Mucosa of rectum (tissue), 2 donors: Measurements from ENCODE around the gene SF3A2.

ENCODE experiments used
- H3K27ac ChIP-seq, 2 donors: one replicate each; pipeline ENCODE4 v1.7.0; 2013; ENCODE audit warnings: inconsistent platforms in 2 of 2, low read depth in 2 of 2, low read length in 2 of 2
- H3K27me3 ChIP-seq, 2 donors: one replicate each; pipeline ENCODE4 v1.7.0; 2013; ENCODE audit warnings: low read length in 2 of 2; ENCODE audit not compliant: control insufficient read depth in 2 of 2, insufficient read depth in 2 of 2
- H3K36me3 ChIP-seq, 2 donors: one replicate each; pipeline ENCODE4 v1.7.0; 2013; ENCODE audit warnings: low read length in 2 of 2; ENCODE audit not compliant: control insufficient read depth in 2 of 2, insufficient read depth in 2 of 2
- H3K4me1 ChIP-seq, 2 donors: one replicate each; pipeline ENCODE4 v1.7.0; 2013; ENCODE audit warnings: low read length in 2 of 2, mild to moderate bottlenecking in 1 of 2; ENCODE audit not compliant: control insufficient read depth in 2 of 2, insufficient read depth in 2 of 2
- H3K4me3 ChIP-seq, 2 donors: one replicate each; pipeline ENCODE4 v1.7.0; 2013; ENCODE audit warnings: low read length in 2 of 2
- H3K9ac ChIP-seq, 2 donors: one replicate each; pipeline ENCODE4 v1.7.0; 2013; ENCODE audit warnings: low read length in 2 of 2, low read depth in 1 of 2, mild to moderate bottlenecking in 1 of 2
- H3K9me3 ChIP-seq, 2 donors: one replicate each; pipeline ENCODE4 v1.7.0; 2013; ENCODE audit warnings: low read length in 2 of 2; ENCODE audit not compliant: control insufficient read depth in 2 of 2
- donor health status: healthy.
- donor health status: Normal muscosa, but diverticular disease.

The SF3A2 gene

DNA sequence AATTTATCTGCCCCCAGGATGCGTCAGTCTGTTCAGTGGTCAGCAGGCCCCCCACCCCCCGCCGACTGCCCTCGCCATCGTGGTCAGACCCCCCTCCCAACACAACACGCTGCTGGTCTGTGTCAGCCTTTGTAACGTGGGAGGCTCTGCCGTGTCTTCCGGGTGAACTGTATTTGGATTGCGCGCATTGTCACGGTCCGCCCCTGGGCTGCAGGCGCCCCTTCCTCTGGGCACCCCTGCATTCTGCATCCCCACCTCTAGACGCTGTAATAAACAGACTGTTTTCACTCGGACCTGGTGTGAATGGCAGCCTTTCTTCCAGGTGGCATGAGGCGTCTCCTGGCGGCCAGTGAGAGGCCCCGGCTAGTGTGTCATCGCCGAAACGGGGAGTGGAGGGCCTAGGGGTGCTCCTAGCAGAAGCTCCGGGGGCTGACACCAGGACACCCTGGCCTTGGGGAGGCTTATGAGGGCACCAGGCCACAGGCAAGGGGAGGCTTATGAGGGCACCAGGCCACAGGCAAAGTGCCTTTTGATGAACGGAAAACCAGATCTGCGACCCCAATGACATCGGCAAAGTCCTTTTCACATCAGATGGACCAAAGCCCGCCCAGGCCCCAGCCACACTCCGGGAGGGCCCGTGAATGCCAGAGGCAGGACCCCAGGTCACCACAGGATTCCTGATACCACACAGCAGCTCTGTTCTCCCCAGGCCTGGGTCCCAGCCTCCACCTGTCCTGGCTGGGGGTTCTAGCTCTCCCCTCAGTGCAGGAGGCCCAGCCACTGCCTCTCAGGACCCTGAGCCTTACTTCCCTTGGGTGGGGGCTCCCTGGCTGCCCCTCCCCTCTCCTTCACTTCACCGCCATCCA is 4.1 kb upstream of the SF3A2 start:
- H3K9ac ChIP-seq: no peak overlapping the region
- H3K4me1 ChIP-seq: peaks cover 21 to 22% of the 10 kb centered on the region in 2 donors
- peaks cover 22 to 31% of the 10 kb centered on the region in 2 donors for H3K36me3 ChIP-seq
- H3K4me3 ChIP-seq: no peak overlapping the region
- H3K27me3 ChIP-seq: no peaks in the 10 kb centered on the region
- no peaks in the 10 kb centered on the region for H3K9me3 ChIP-seq
- no peak overlapping the region for H3K27ac ChIP-seq

- Histone ChIP-seq H3K9ac (peak overlapping the region in 1 of 2 donors; percentile 35), H3K36me3 (peaks cover 22 to 34% of the 10 kb centered on the region in 2 donors), H3K27ac (peak overlapping the region in 1 of 2 donors; percentile 9)
Observed at GRCh38 chr19:2233601-2234280, 2.9 kb upstream of the SF3A2 start.

DNA sequence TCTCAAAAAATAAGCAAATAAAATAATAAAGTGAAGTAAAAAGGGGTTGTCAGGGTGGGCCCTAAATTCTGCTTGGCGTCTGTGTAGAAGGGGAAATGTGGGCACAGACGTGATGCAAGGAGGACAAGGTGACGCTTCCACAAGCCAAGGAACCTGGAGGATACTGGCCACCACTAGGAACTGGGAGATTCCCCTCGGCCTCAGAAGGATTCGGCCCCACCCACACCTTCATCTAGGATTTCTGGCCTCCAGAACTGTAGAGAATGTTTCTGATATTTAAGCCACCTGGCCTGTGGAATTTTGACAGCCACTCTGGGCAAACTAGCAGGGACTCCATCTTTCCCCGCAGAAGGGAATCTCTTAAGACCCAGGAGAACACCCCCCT is 1.6 kb upstream of the SF3A2 start:
- Histone ChIP-seq H3K9ac (peak overlapping the region; percentile 61 to 94), H3K27me3 (no peaks in the 10 kb centered on the region), H3K9me3 (no peaks in the 10 kb centered on the region), H3K27ac (peak overlapping the region; percentile 100), H3K36me3 (peaks cover 18 to 28% of the 10 kb centered on the region in 2 donors), H3K4me1 (peaks cover 37 to 42% of the 10 kb centered on the region in 2 donors), H3K4me3 (peak overlapping the region; percentile 81 to 85)

More at GRCh38 chr19:2233601-2234280, 2.9 kb upstream of the SF3A2 start:
- Histone ChIP-seq H3K4me3 (peak overlapping the region in 1 of 2 donors; percentile 11), H3K9me3 (no peaks in the 10 kb centered on the region), H3K4me1 (peaks cover 33 to 34% of the 10 kb centered on the region in 2 donors), H3K27me3 (no peaks in the 10 kb centered on the region)

DNA sequence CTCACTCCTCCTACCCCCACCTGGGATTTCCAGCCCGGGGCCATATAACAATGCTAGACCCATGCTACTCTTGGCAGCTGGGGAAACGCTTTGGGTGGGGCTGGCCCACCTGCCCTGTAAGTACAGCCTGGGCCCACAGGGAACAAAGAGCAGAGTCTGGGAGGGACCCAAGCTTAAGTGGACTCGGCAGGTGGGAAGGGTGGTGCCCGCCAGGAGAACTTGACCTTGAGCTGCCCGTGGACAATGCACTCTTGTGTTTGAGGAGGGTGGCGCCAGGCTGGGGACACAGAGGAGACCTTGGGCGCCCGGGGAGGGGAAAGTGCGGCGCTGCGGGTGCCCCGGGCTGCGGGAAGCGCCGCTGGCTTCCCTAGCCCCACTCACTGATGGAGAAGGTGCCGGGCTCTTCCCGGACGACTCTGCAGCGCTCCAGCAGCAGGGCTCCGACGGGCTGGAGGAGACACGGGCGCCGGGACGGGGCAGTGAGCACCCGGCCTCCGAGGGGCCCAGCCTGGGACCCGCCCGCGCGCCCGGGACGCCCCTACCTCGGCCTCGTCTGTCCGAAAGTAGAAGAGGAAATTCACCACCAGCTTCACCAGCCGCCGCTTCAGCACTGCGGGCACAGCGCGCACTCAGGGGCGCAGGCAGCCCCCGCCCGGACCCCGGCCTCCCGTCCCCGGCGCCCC is 1.1 kb upstream of the SF3A2 start:
- Histone ChIP-seq H3K4me1 (peaks cover 41 to 48% of the 10 kb centered on the region in 2 donors), H3K4me3 (peak overlapping the region; percentile 81 to 85), H3K9ac (peak overlapping the region; percentile 61 to 94), H3K9me3 (no peaks in the 10 kb centered on the region), H3K27me3 (no peaks in the 10 kb centered on the region), H3K27ac (peak overlapping the region; percentile 100), H3K36me3 (peaks cover 14 to 23% of the 10 kb centered on the region in 2 donors)

GRCh38 chr19:2236064-2236313 is 635 bp upstream of the SF3A2 start:
- Histone ChIP-seq H3K4me1 (peaks cover 46 to 52% of the 10 kb centered on the region in 2 donors), H3K9me3 (no peaks in the 10 kb centered on the region), H3K9ac (peak overlapping the region; percentile 32 to 94), H3K4me3 (peak overlapping the region; percentile 81 to 85), H3K36me3 (peaks cover 13 to 25% of the 10 kb centered on the region in 2 donors), H3K27me3 (no peaks in the 10 kb centered on the region), H3K27ac (peak overlapping the region; percentile 100)

DNA sequence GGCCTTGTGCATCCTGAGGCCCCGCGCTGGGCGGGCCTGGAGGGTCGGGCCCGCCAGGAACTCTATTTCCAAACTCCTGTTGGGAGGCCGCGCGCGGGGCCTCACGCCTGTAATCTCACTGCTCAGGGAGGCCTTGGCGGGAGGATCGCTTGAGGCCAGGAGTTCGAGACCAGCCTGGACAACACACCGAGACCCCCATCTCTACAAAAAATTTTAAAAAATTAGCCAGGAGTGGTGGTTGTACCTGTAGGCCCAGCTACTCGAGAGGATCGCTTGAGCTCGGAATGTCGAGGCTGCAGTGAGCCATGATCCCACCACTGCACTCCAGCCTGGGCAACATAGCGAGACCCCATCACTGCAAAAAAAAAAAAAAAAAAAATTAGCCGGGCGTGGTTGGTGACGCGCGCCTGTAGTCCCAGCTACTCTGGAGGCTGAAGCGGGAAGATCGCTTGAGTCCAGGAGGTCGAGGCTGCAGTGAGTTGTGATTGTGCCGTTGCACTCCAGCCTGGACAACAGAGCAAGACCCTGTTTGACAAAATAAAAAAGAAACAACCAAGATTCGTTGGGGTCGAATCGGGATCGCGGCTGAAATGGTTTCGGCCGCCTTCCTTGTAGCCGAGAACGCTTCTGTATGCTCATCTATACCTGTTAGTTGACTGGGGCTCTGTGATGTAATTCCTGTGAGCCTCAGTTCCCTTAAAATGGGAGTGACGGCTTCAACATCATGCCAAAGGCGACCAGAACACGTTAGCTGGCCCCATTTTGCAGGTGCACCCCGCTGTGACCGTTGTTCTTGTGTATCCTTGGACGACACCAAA is 636 bp downstream of the SF3A2 start:
- H3K9me3 ChIP-seq: no peaks in the 10 kb centered on the region
- peaks cover 6 to 28% of the 10 kb centered on the region in 2 donors for H3K36me3 ChIP-seq
- peak overlapping the region; percentile 81 to 85 for H3K4me3 ChIP-seq
- peak overlapping the region; percentile 100 for H3K27ac ChIP-seq
- H3K27me3 ChIP-seq: no peaks in the 10 kb centered on the region
- H3K4me1 ChIP-seq: peaks cover 58 to 64% of the 10 kb centered on the region in 2 donors
- H3K9ac ChIP-seq: peak overlapping the region; percentile 92 to 94

DNA sequence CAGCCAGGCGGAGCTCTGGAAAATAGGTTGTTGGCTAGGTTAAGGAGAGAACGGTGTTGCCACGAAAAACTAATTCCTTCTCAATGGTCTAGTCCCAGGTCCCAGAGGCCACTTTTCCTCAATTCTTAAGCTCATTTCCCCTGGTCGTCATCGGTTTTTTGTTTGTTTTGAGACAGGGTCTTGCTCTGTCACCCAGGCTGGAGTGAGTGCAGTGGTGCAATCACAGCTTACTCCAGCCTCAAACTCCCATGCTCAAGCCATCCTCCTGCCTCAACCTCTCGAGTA is 1.2 kb downstream of the SF3A2 start:
- H3K36me3 ChIP-seq: peaks cover 6 to 27% of the 10 kb centered on the region in 2 donors
- no peaks in the 10 kb centered on the region for H3K27me3 ChIP-seq
- peak overlapping the region; percentile 81 to 85 for H3K4me3 ChIP-seq
- H3K9ac ChIP-seq: no peak overlapping the region
- no peak overlapping the region for H3K27ac ChIP-seq
- no peaks in the 10 kb centered on the region for H3K9me3 ChIP-seq
- H3K4me1 ChIP-seq: peaks cover 61 to 68% of the 10 kb centered on the region in 2 donors

- Histone ChIP-seq H3K4me3 (peak overlapping the region in 1 of 2 donors; percentile 32), H3K36me3 (peaks cover 5 to 25% of the 10 kb centered on the region in 2 donors), H3K9ac (no peak overlapping the region), H3K9me3 (no peaks in the 10 kb centered on the region), H3K4me1 (peaks cover 56 to 65% of the 10 kb centered on the region in 2 donors), H3K27me3 (no peaks in the 10 kb centered on the region), H3K27ac (no peak overlapping the region)
Observed at GRCh38 chr19:2239173-2239572, 2.5 kb downstream of the SF3A2 start.

GRCh38 chr19:2239771-2240770 is 3.4 kb downstream of the SF3A2 start:
- H3K27ac ChIP-seq: peak overlapping the region in 1 of 2 donors; percentile 63
- H3K27me3 ChIP-seq: no peaks in the 10 kb centered on the region
- H3K9me3 ChIP-seq: no peaks in the 10 kb centered on the region
- H3K4me3 ChIP-seq: peak overlapping the region in 1 of 2 donors; percentile 55
- H3K4me1 ChIP-seq: peaks cover 47 to 58% of the 10 kb centered on the region in 2 donors
- peak overlapping the region; percentile 24 to 26 for H3K9ac ChIP-seq
- H3K36me3 ChIP-seq: peaks cover 13 to 28% of the 10 kb centered on the region in 2 donors
